Liver (tissue), 9 donors: ENCODE results near the gene RNF135. TPM values are rescaled to one million over a fixed set of nuclear protein-coding genes. Genes with fewer than 3 reads are reported as not detected.

Experiments
- DNase-seq: peaks from one replicate; pipeline ENCODE4 v3.0.0-alpha.2; 2017; ENCODE audit warnings: low spot score
- H3K27ac ChIP-seq, 2 donors: one replicate each; pipeline ENCODE4 v1.7.0; 2013; ENCODE audit warnings: inconsistent platforms in 2 of 2, low read length in 2 of 2, control low read depth in 1 of 2, low read depth in 1 of 2, mild to moderate bottlenecking in 1 of 2
- H3K27me3 ChIP-seq, 4 donors: one replicate each; pipeline versions ENCODE4 v1.6.1 to v1.7.0; 2013; ENCODE audit warnings: low read length in 3 of 4, inconsistent platforms in 1 of 4, mild to moderate bottlenecking in 1 of 4, moderate library complexity in 1 of 4; ENCODE audit not compliant: control insufficient read depth in 4 of 4, insufficient read depth in 4 of 4
- H3K36me3 ChIP-seq, 4 donors: one replicate each; pipeline versions ENCODE4 v1.6.1 to v1.7.0; 2013; ENCODE audit warnings: low read length in 3 of 4, mild to moderate bottlenecking in 3 of 4, low read depth in 1 of 4, moderate library complexity in 1 of 4; ENCODE audit not compliant: control insufficient read depth in 4 of 4, insufficient read depth in 3 of 4
- H3K4me1 ChIP-seq, 4 donors: one replicate each; pipeline versions ENCODE4 v1.6.1 to v1.7.0; 2013; ENCODE audit warnings: low read length in 3 of 4, mild to moderate bottlenecking in 3 of 4, moderate library complexity in 1 of 4; ENCODE audit not compliant: control insufficient read depth in 4 of 4, insufficient read depth in 4 of 4
- H3K4me3 ChIP-seq, 3 donors: one replicate each; pipeline versions ENCODE4 v1.6.1 to v1.7.0; 2013; ENCODE audit warnings: low read length in 3 of 3, control low read depth in 1 of 3, low read depth in 1 of 3, mild to moderate bottlenecking in 1 of 3
- H3K9ac ChIP-seq, 2 donors: one replicate each; pipeline ENCODE4 v1.7.0; 2013; ENCODE audit warnings: low read length in 2 of 2, mild to moderate bottlenecking in 2 of 2, moderate library complexity in 2 of 2, control low read depth in 1 of 2, low read depth in 1 of 2
- H3K9me3 ChIP-seq, 4 donors: one replicate each; pipeline versions ENCODE4 v1.6.1 to v1.7.0; 2013; ENCODE audit warnings: low read length in 3 of 4; ENCODE audit not compliant: control insufficient read depth in 4 of 4
- ATF3 ChIP-seq: IDR thresholded peaks from 2 replicates; pipeline ENCODE4 v1.6.1; 2016; ENCODE audit warnings: antibody characterized with exemption
- CTCF ChIP-seq: fragments of 150-350 bp; IDR thresholded peaks from 2 replicates; pipeline ENCODE4 v1.5.1; 2017; ENCODE audit warnings: improper control_type of control experiment, low read depth, low read length; ENCODE audit not compliant: missing input control
- EGR1 ChIP-seq, 2 donors: IDR thresholded peaks; 2 replicates each; pipeline ENCODE4 v1.6.1; 2016 to 2018; ENCODE audit warnings: antibody characterized with exemption in 2 of 2, low read depth in 2 of 2
- FOXA1 ChIP-seq: IDR thresholded peaks from 2 replicates; pipeline ENCODE4 v1.6.1; 2016; ENCODE audit warnings: antibody characterized with exemption
- FOXA2 ChIP-seq: IDR thresholded peaks from 2 replicates; pipeline ENCODE4 v1.6.1; 2016; ENCODE audit warnings: antibody characterized with exemption
- GABPA ChIP-seq, 2 donors: IDR thresholded peaks in 1 of 2; conservative IDR thresholded peaks in 1 of 2; 2 replicates each; pipeline ENCODE4 v1.6.1; 2016; ENCODE audit warnings: antibody characterized with exemption in 2 of 2, mild to moderate bottlenecking in 1 of 2, moderate library complexity in 1 of 2
- HNF4A ChIP-seq, 2 donors: conservative IDR thresholded peaks; 2 replicates each; pipeline ENCODE4 v1.6.1; 2016; ENCODE audit warnings: antibody characterized with exemption in 2 of 2, mild to moderate bottlenecking in 2 of 2
- HNF4G ChIP-seq: IDR thresholded peaks from 2 replicates; pipeline ENCODE4 v1.6.1; 2016; ENCODE audit warnings: antibody characterized with exemption
- JUND ChIP-seq, 2 donors: IDR thresholded peaks; 2 replicates each; pipeline ENCODE4 v1.6.1; 2016; ENCODE audit warnings: antibody characterized with exemption in 2 of 2
- MAX ChIP-seq: IDR thresholded peaks from 2 replicates; pipeline ENCODE4 v1.6.1; 2016; ENCODE audit warnings: antibody characterized with exemption
- NR2F2 ChIP-seq: IDR thresholded peaks from 2 replicates; pipeline ENCODE4 v1.6.1; 2016; ENCODE audit warnings: antibody characterized with exemption
- RAD21 ChIP-seq, 2 donors: IDR thresholded peaks; 2 replicates each; pipeline ENCODE4 v1.6.1; 2016; ENCODE audit warnings: antibody characterized with exemption in 2 of 2, mild to moderate bottlenecking in 2 of 2
- REST ChIP-seq: IDR thresholded peaks from 2 replicates; pipeline ENCODE4 v1.6.1; 2016; ENCODE audit warnings: antibody characterized with exemption, mild to moderate bottlenecking
- RXRA ChIP-seq, 2 donors: IDR thresholded peaks; 2 replicates each; pipeline ENCODE4 v1.6.1; 2017 to 2018; ENCODE audit warnings: antibody characterized with exemption in 2 of 2, mild to moderate bottlenecking in 1 of 2
- SP1 ChIP-seq: IDR thresholded peaks from 2 replicates; pipeline ENCODE4 v1.6.1; 2018; ENCODE audit warnings: antibody characterized with exemption, mild to moderate bottlenecking
- TAF1 ChIP-seq: conservative IDR thresholded peaks from 2 replicates; pipeline ENCODE4 v1.6.1; 2016; ENCODE audit warnings: antibody characterized with exemption, mild to moderate bottlenecking
- YY1 ChIP-seq: IDR thresholded peaks from 2 replicates; pipeline ENCODE4 v1.6.1; 2016; ENCODE audit warnings: antibody characterized with exemption, mild to moderate bottlenecking
- ZBTB33 ChIP-seq: IDR thresholded peaks from 2 replicates; pipeline ENCODE4 v1.6.1; 2016; ENCODE audit warnings: antibody characterized with exemption
- WGBS: extraction: QIAGEN DNeasy Blood & Tissue Kit; methylation state at CpG from one replicate; pipeline ENCODE4 v1.1.7; 2013; 5-methylcytosine and 5-hydroxymethylcytosine counted together
- polyA plus RNA-seq, 2 donors: library from polyadenylated mRNA; stranded (reverse) in 1 of 2; unstranded in 1 of 2; fragments of 200-250 nt in 1 of 2; fragments of >200 nt in 1 of 2; fragmentation: Nextera tagmentation in 1 of 2; extraction: Ambion mirVana in 1 of 2; gene quantifications; one replicate each; pipeline versions ENCODE4 v1.2.1 to v1.2.3, GENCODE V29; 2013 to 2015
- total RNA-seq, 2 donors: library from RNA; depleted of rRNA; stranded (reverse); fragments of >200 nt; gene quantifications; one replicate each; pipeline ENCODE4 v1.2.3, GENCODE V29; 2014
- donor health status: healthy.
- donor health status: healthy.
- donor health status: healthy.
- donor health status: healthy.
- donor health status: healthy.

Gene RNF135
- total and polyA plus RNA-seq, 4 donors = 3.4 to 5.5 (median 3.7) TPM

- TF ChIP-seq MAX = no peak
- no peak for TF ChIP-seq HNF4A (conservative IDR thresholded peaks at IDR 0.05)
- no peak for TF ChIP-seq SP1
- TF ChIP-seq RAD21 (IDR thresholded peaks at IDR 0.05) = no peak
- no peak for TF ChIP-seq JUND (IDR thresholded peaks at IDR 0.05)
- TF ChIP-seq FOXA1 = no peak
- TF ChIP-seq RXRA (IDR thresholded peaks at IDR 0.05) = no peak
- TF ChIP-seq NR2F2 = no peak
- no peak for TF ChIP-seq ATF3
- TF ChIP-seq GABPA (IDR thresholded peaks at IDR 0.05 in 1 of 2, conservative IDR thresholded peaks at IDR 0.05 in 1 of 2) = no peak
- TF ChIP-seq FOXA2 = no peak
- TF ChIP-seq HNF4G = no peak
- no peak for TF ChIP-seq REST
- TF ChIP-seq YY1 = no peak
- no peak overlapping the region for H3K27ac ChIP-seq
- H3K4me1 ChIP-seq = peaks cover 0 to 9% (median 4%) of the 10 kb centered on the region in 4 donors
- H3K4me3 ChIP-seq = no peak overlapping the region
- H3K9me3 ChIP-seq = no peaks in the 10 kb centered on the region
- no peak for DNase-seq
- no peak overlapping the region for H3K9ac ChIP-seq
- no peaks in the 10 kb centered on the region for H3K27me3 ChIP-seq
- no peaks in the 10 kb centered on the region for H3K36me3 ChIP-seq
- 93% methylated on average over 5 of the region's 5 CpGs for WGBS
Measured at GRCh38 chr17:30947796-30948195, 23.0 kb upstream of the RNF135 start.

- no peaks in the 10 kb centered on the region for H3K36me3 ChIP-seq
- H3K9me3 ChIP-seq = no peaks in the 10 kb centered on the region
- peak overlapping the region; percentile 5 to 43 for H3K27ac ChIP-seq
- no peak for DNase-seq
- no peaks in the 10 kb centered on the region for H3K27me3 ChIP-seq
- no peak overlapping the region for H3K9ac ChIP-seq
- peaks cover 0 to 9% (median 4%) of the 10 kb centered on the region in 4 donors for H3K4me1 ChIP-seq
- TF ChIP-seq HNF4A (conservative IDR thresholded peaks at IDR 0.05) (no peak), REST (no peak), NR2F2 (no peak), JUND (IDR thresholded peaks at IDR 0.05) (no peak), FOXA2 (no peak), YY1 (no peak), ZBTB33 (no peak), CTCF (no peak), SP1 (no peak), FOXA1 (no peak), RAD21 (IDR thresholded peaks at IDR 0.05) (no peak), GABPA (IDR thresholded peaks at IDR 0.05 in 1 of 2, conservative IDR thresholded peaks at IDR 0.05 in 1 of 2) (no peak), TAF1 (no peak), MAX (no peak), EGR1 (IDR thresholded peaks at IDR 0.05; ENCODE audit: low read depth in 2 of 2) (no peak), HNF4G (no peak)
- no peak overlapping the region for H3K4me3 ChIP-seq
- WGBS = 91% methylated on average over 5 of the region's 5 CpGs
Measured at GRCh38 chr17:30950189-30950588, 20.6 kb upstream of the RNF135 start.
